Neural cell (in vitro differentiated cells): ENCODE results near the gene SLC10A2. TPM values are rescaled to one million over a fixed set of nuclear protein-coding genes. Genes with fewer than 3 reads are reported as not detected.

Experiments used
- H2AFZ ChIP-seq: fragments of 200-600, 300-800 bp; sonication (generic), shearing (Covaris generic); 2 replicates; pipeline ENCODE4 v1.6.0; 2014; ENCODE audit warnings: low read depth, mild to moderate bottlenecking, antibody characterized with exemption, low read length, moderate library complexity
- H3F3A ChIP-seq: fragments of 200-600 bp; shearing (Covaris generic); 2 replicates; pipeline ENCODE4 v1.6.1; 2016; ENCODE audit warnings: mild to moderate bottlenecking, moderate library complexity, mixed read lengths, antibody characterized with exemption, low read length; ENCODE audit not compliant: insufficient read depth, poor library complexity, severe bottlenecking
- H3K27ac ChIP-seq: fragments of 200-600, 300-800 bp; sonication (generic), shearing (Covaris generic); 2 replicates; pipeline ENCODE4 v1.5.1; 2014; ENCODE audit warnings: mild to moderate bottlenecking, low read length, moderate library complexity
- H3K27me3 ChIP-seq: fragments of 300-800, 200-600 bp; sonication (generic), shearing (Covaris generic); 2 replicates; pipeline ENCODE4 v1.6.0; 2014; ENCODE audit warnings: mild to moderate bottlenecking, low read depth, low read length, moderate library complexity; ENCODE audit not compliant: insufficient read depth
- H3K36me3 ChIP-seq: fragments of 300-800, 200-600 bp; sonication (generic), shearing (Covaris generic); 2 replicates; pipeline ENCODE4 v1.5.1; 2014; ENCODE audit warnings: mild to moderate bottlenecking, antibody characterized with exemption, low read length, moderate library complexity; ENCODE audit not compliant: insufficient read depth
- H3K4me2 ChIP-seq: fragments of 300-800, 200-600 bp; sonication (generic), shearing (Covaris generic); 2 replicates; pipeline ENCODE4 v1.6.0; 2014; ENCODE audit warnings: mild to moderate bottlenecking, low read length
- H3K4me3 ChIP-seq: fragments of 300-800, 200-600 bp; sonication (generic), shearing (Covaris generic); 2 replicates; pipeline ENCODE4 v1.5.1; 2014; ENCODE audit warnings: mild to moderate bottlenecking, low read length, moderate library complexity
- H3K79me2 ChIP-seq: fragments of 200-600 bp; shearing (Covaris generic); replicated peaks from 2 replicates; pipeline ENCODE4 v1.6.0; 2014; ENCODE audit warnings: mild to moderate bottlenecking, low read length, moderate library complexity; ENCODE audit not compliant: insufficient read depth
- H3K9ac ChIP-seq: fragments of 300-800, 200-600 bp; sonication (generic), shearing (Covaris generic); 2 replicates; pipeline ENCODE4 v1.6.1; 2016; ENCODE audit warnings: mild to moderate bottlenecking, low read length, mixed read lengths
- H3K9me2 ChIP-seq: fragments of 200-600 bp; shearing (Covaris generic); 2 replicates; pipeline ENCODE4 v1.6.1; 2016; ENCODE audit warnings: mild to moderate bottlenecking, low read length, mixed read lengths; ENCODE audit not compliant: insufficient read depth
- H3K9me3 ChIP-seq: fragments of 200-600, 300-800 bp; sonication (generic), shearing (Covaris generic); 2 replicates; pipeline ENCODE4 v1.6.1; 2016; ENCODE audit warnings: mild to moderate bottlenecking, mixed run types, low read length, moderate library complexity, mixed read lengths
- H4K20me1 ChIP-seq: fragments of 200-600 bp; shearing (Covaris generic); 2 replicates; pipeline ENCODE4 v1.6.1; 2016; ENCODE audit warnings: mild to moderate bottlenecking, mixed run types; ENCODE audit not compliant: insufficient read depth
- CTCF ChIP-seq: fragments of 450-650 bp; IDR thresholded peaks from 2 replicates; pipeline ENCODE4 v1.5.1; 2014; ENCODE audit warnings: antibody characterized with exemption, mild to moderate bottlenecking, moderate library complexity; ENCODE audit not compliant: poor library complexity, severe bottlenecking
- EP300 ChIP-seq: fragments of 450-650 bp; conservative IDR thresholded peaks from 2 replicates; pipeline ENCODE4 v1.6.1; 2014; ENCODE audit warnings: antibody characterized with exemption, mild to moderate bottlenecking, moderate library complexity; ENCODE audit not compliant: poor library complexity, severe bottlenecking
- EZH2 ChIP-seq: fragments of 200-600, 300-800 bp; shearing (Covaris generic), sonication (generic); IDR thresholded peaks from 2 replicates; pipeline ENCODE4 v1.6.1; 2014; ENCODE audit warnings: antibody characterized with exemption, low read length, borderline replicate concordance, mild to moderate bottlenecking; ENCODE audit not compliant: insufficient read depth, poor library complexity, severe bottlenecking
- MXI1 ChIP-seq: fragments of 450-650 bp; conservative IDR thresholded peaks from 2 replicates; pipeline ENCODE4 v1.6.1; 2014; ENCODE audit warnings: antibody characterized with exemption, mild to moderate bottlenecking; ENCODE audit not compliant: poor library complexity, severe bottlenecking
- POLR2AphosphoS5 ChIP-seq: IDR thresholded peaks from 2 replicates; pipeline ENCODE4 v1.6.1; 2012
- RAD21 ChIP-seq: fragments of 450-650 bp; conservative IDR thresholded peaks from 2 replicates; pipeline ENCODE4 v1.6.1; 2014; ENCODE audit warnings: antibody characterized with exemption, mild to moderate bottlenecking, moderate library complexity
- REST ChIP-seq: IDR thresholded peaks from 2 replicates; pipeline ENCODE4 v1.6.1; 2012; ENCODE audit warnings: borderline replicate concordance
- SMC3 ChIP-seq: fragments of 450-650 bp; conservative IDR thresholded peaks from 2 replicates; pipeline ENCODE4 v1.6.1; 2014; ENCODE audit warnings: antibody characterized with exemption, mild to moderate bottlenecking, moderate library complexity; ENCODE audit not compliant: poor library complexity
- TAF1 ChIP-seq: IDR thresholded peaks from 2 replicates; pipeline ENCODE4 v1.6.1; 2012; ENCODE audit warnings: low read depth
- polyA plus RNA-seq: library from polyadenylated mRNA; depleted of rRNA; stranded (reverse); fragments of >200 nt; gene quantifications from 2 replicates; pipeline ENCODE4 v1.2.3, GENCODE V29; 2014

Gene SLC10A2
- polyA plus RNA-seq, 1 donor from 2014 or later: not detected

GRCh38 chr13:103039183-103039582 lies 27.0 kb downstream of the SLC10A2 start:
- H3K79me2 ChIP-seq: no peaks in the 10 kb centered on the region
- no peaks in the 10 kb centered on the region for H3K9me2 ChIP-seq
- H3K4me3 ChIP-seq: no peak overlapping the region
- H3K9ac ChIP-seq: no peak overlapping the region
- H3K9me3 ChIP-seq: no peaks in the 10 kb centered on the region
- H3K4me2 ChIP-seq: no peak overlapping the region
- H3K36me3 ChIP-seq: no peaks in the 10 kb centered on the region
- no peak for TF ChIP-seq SMC3
- TF ChIP-seq EZH2: no peak
- no peak for TF ChIP-seq TAF1
- TF ChIP-seq RAD21: no peak
- TF ChIP-seq EP300: no peak
- TF ChIP-seq POLR2AphosphoS5: no peak
- TF ChIP-seq CTCF: no peak
- TF ChIP-seq REST: no peak
- no peak for TF ChIP-seq MXI1
- H3F3A ChIP-seq: no peaks in the 10 kb centered on the region
- no peaks in the 10 kb centered on the region for H4K20me1 ChIP-seq
- no peak overlapping the region for H3K27ac ChIP-seq
- H3K27me3 ChIP-seq: no peaks in the 10 kb centered on the region
- no peak overlapping the region for H2AFZ ChIP-seq

- TF ChIP-seq TAF1: no peak
- TF ChIP-seq EP300: no peak
- no peak for TF ChIP-seq MXI1
- no peak for TF ChIP-seq CTCF
- no peak for TF ChIP-seq EZH2
- TF ChIP-seq REST: no peak
- no peaks in the 10 kb centered on the region for H3K9me2 ChIP-seq
- H3K9me3 ChIP-seq: no peaks in the 10 kb centered on the region
- no peak overlapping the region for H2AFZ ChIP-seq
- H3K79me2 ChIP-seq: no peaks in the 10 kb centered on the region
- H3K4me2 ChIP-seq: no peak overlapping the region
- no peaks in the 10 kb centered on the region for H3K27me3 ChIP-seq
- H3K9ac ChIP-seq: no peak overlapping the region
- H3F3A ChIP-seq: no peaks in the 10 kb centered on the region
- H3K36me3 ChIP-seq: no peaks in the 10 kb centered on the region
- no peaks in the 10 kb centered on the region for H4K20me1 ChIP-seq
- H3K27ac ChIP-seq: no peak overlapping the region
- no peak overlapping the region for H3K4me3 ChIP-seq
These were observed 29.9 kb downstream of the SLC10A2 start for GRCh38 chr13:103036268-103036667.
